Neural progenitor cell (in vitro differentiated cells): ENCODE results near the gene TRAF2. TPM values are rescaled to one million over a fixed set of nuclear protein-coding genes. Genes with fewer than 3 reads are reported as not detected.

ENCODE experiments used
- DNase-seq: peaks from one replicate; pipeline ENCODE4 v3.0.0-alpha.2; 2016; ENCODE audit warnings: low spot score
- H2AFZ ChIP-seq: fragments of 200-600 bp; sonication (generic); replicated peaks from 2 replicates; pipeline ENCODE4 v1.6.1; 2016; ENCODE audit warnings: antibody characterized with exemption
- H3F3A ChIP-seq: fragments of 200-600 bp; sonication (generic); 2 replicates; pipeline ENCODE4 v1.6.1; 2016; ENCODE audit warnings: antibody characterized with exemption, low read depth
- H3K27ac ChIP-seq: fragments of 200-600 bp; sonication (generic); 2 replicates; pipeline ENCODE4 v1.5.1; 2016; ENCODE audit warnings: mild to moderate bottlenecking
- H3K27me3 ChIP-seq: fragments of 200-600 bp; sonication (generic); 2 replicates; pipeline ENCODE4 v1.6.1; 2016; ENCODE audit warnings: mild to moderate bottlenecking, moderate library complexity
- H3K36me3 ChIP-seq: fragments of 200-600 bp; sonication (generic); 2 replicates; pipeline ENCODE4 v1.5.1; 2016
- H3K4me1 ChIP-seq: fragments of 200-600 bp; sonication (generic); 2 replicates; pipeline ENCODE4 v1.6.1; 2016; ENCODE audit warnings: mixed run types
- H3K4me2 ChIP-seq: fragments of 200-600 bp; sonication (generic); 2 replicates; pipeline ENCODE4 v1.6.1; 2016
- H3K4me3 ChIP-seq: fragments of 200-600 bp; sonication (generic); 2 replicates; pipeline ENCODE4 v1.5.1; 2016
- H3K79me2 ChIP-seq: fragments of 200-600 bp; sonication (generic); 2 replicates; pipeline ENCODE4 v1.6.1; 2016; ENCODE audit warnings: low read depth
- H3K9ac ChIP-seq: fragments of 200-600 bp; sonication (generic); 2 replicates; pipeline ENCODE4 v1.6.1; 2016
- H3K9me3 ChIP-seq: fragments of 200-600 bp; sonication (generic); 2 replicates; pipeline ENCODE4 v1.5.1; 2016; ENCODE audit warnings: low read depth
- H4K20me1 ChIP-seq: fragments of 200-600 bp; sonication (generic); 2 replicates; pipeline ENCODE4 v1.6.1; 2016; ENCODE audit warnings: low read depth
- H3K27ac Mint-ChIP-seq: 3 replicates; pipeline ENCODE4 v1.8.0; 2021; ENCODE audit warnings: mixed read lengths
- H3K27me3 Mint-ChIP-seq: 2 replicates; pipeline ENCODE4 v1.8.0; 2022; ENCODE audit warnings: low read depth, mild to moderate bottlenecking, inconsistent platforms, moderate library complexity, mixed read lengths; ENCODE audit not compliant: insufficient read depth
- H3K36me3 Mint-ChIP-seq: 3 replicates; pipeline ENCODE4 v1.8.0; 2021; ENCODE audit warnings: mixed read lengths
- H3K4me1 Mint-ChIP-seq: 3 replicates; pipeline ENCODE4 v1.8.0; 2021; ENCODE audit warnings: mixed read lengths
- H3K4me3 Mint-ChIP-seq: 3 replicates; pipeline ENCODE4 v1.8.0; 2021; ENCODE audit warnings: mild to moderate bottlenecking, moderate library complexity, mixed read lengths
- H3K9me3 Mint-ChIP-seq: 3 replicates; pipeline ENCODE4 v1.8.0; 2020; ENCODE audit warnings: mixed read lengths
- CTCF ChIP-seq: fragments of 200-600 bp; sonication (generic); IDR thresholded peaks from 2 replicates; pipeline ENCODE4 v1.5.1; 2017; ENCODE audit warnings: antibody characterized with exemption, mild to moderate bottlenecking
- EZH2 ChIP-seq: fragments of 200-600 bp; sonication (generic); IDR thresholded peaks from 2 replicates; pipeline ENCODE4 v1.6.1; 2017; ENCODE audit warnings: antibody characterized with exemption, mild to moderate bottlenecking, moderate library complexity
- EZH2phosphoT487 ChIP-seq: fragments of 200-600 bp; sonication (generic); IDR thresholded peaks from 2 replicates; pipeline ENCODE4 v1.6.1; 2017; ENCODE audit warnings: antibody characterized with exemption
- total RNA-seq: library from RNA; depleted of rRNA; stranded (reverse); fragments of >200 nt; gene quantifications from 2 replicates; pipeline ENCODE4 v1.2.3, GENCODE V29; 2015; ENCODE audit warnings: low replicate concordance

TRAF2 gene
- total RNA-seq, 1 donor from 2014 or later = 16.1 TPM

- H3K4me1 Mint-ChIP-seq = no peaks in the 10 kb centered on the region
- H3K27ac Mint-ChIP-seq = no peak overlapping the region
- no peak overlapping the region for H2AFZ ChIP-seq
- H3K36me3 ChIP-seq = no peaks in the 10 kb centered on the region
- H3K4me2 ChIP-seq = no peak overlapping the region
- H3K4me3 ChIP-seq = no peak overlapping the region
- TF ChIP-seq EZH2 (no peak), CTCF (no peak), EZH2phosphoT487 (no peak)
- no peak overlapping the region for H3K9ac ChIP-seq
- no peak overlapping the region for H3K4me3 Mint-ChIP-seq
- no peaks in the 10 kb centered on the region for H3K27me3 Mint-ChIP-seq
- H3K9me3 ChIP-seq = no peaks in the 10 kb centered on the region
- no peaks in the 10 kb centered on the region for H3K4me1 ChIP-seq
- DNase-seq = no peak
- H3F3A ChIP-seq = no peaks in the 10 kb centered on the region
- H3K9me3 Mint-ChIP-seq = no peaks in the 10 kb centered on the region
- H4K20me1 ChIP-seq = peaks cover 8% of the 10 kb centered on the region
- H3K27ac ChIP-seq = no peak overlapping the region
- no peaks in the 10 kb centered on the region for H3K27me3 ChIP-seq
- H3K79me2 ChIP-seq = no peaks in the 10 kb centered on the region
- peaks cover 1% of the 10 kb centered on the region for H3K36me3 Mint-ChIP-seq
Observed at GRCh38 chr9:136857166-136857565, 29.1 kb upstream of the TRAF2 start.

- DNase-seq = no peak
- Histone ChIP-seq H3F3A (no peaks in the 10 kb centered on the region), H3K9me3 (no peaks in the 10 kb centered on the region), H3K27ac (no peak overlapping the region), H3K27me3 (no peaks in the 10 kb centered on the region), H2AFZ (no peak overlapping the region), H3K4me1 (no peaks in the 10 kb centered on the region), H3K36me3 (no peaks in the 10 kb centered on the region), H3K9ac (no peak overlapping the region), H3K4me2 (no peak overlapping the region), H4K20me1 (peaks cover 8% of the 10 kb centered on the region), H3K4me3 (no peak overlapping the region), H3K79me2 (no peaks in the 10 kb centered on the region)
- no peak for TF ChIP-seq CTCF
- no peak for TF ChIP-seq EZH2
- no peak for TF ChIP-seq EZH2phosphoT487
- peaks cover 4% of the 10 kb centered on the region for H3K36me3 Mint-ChIP-seq
- peaks cover 3% of the 10 kb centered on the region for H3K27me3 Mint-ChIP-seq
- no peak overlapping the region for H3K27ac Mint-ChIP-seq
- no peaks in the 10 kb centered on the region for H3K4me1 Mint-ChIP-seq
- no peaks in the 10 kb centered on the region for H3K9me3 Mint-ChIP-seq
- H3K4me3 Mint-ChIP-seq = no peak overlapping the region
Observed at GRCh38 chr9:136857581-136858412, 28.5 kb upstream of the TRAF2 start.

- no peak overlapping the region for H3K4me3 Mint-ChIP-seq
- no peaks in the 10 kb centered on the region for H3K27me3 ChIP-seq
- DNase-seq = no peak
- H4K20me1 ChIP-seq = peaks cover 13% of the 10 kb centered on the region
- no peaks in the 10 kb centered on the region for H3K36me3 ChIP-seq
- H3K27ac Mint-ChIP-seq = no peak overlapping the region
- H3K4me1 Mint-ChIP-seq = no peaks in the 10 kb centered on the region
- no peaks in the 10 kb centered on the region for H3K4me1 ChIP-seq
- H3K79me2 ChIP-seq = peaks cover 2% of the 10 kb centered on the region
- no peak overlapping the region for H3K4me3 ChIP-seq
- no peak overlapping the region for H3K27ac ChIP-seq
- no peak overlapping the region for H3K4me2 ChIP-seq
- peaks cover 6% of the 10 kb centered on the region for H3K36me3 Mint-ChIP-seq
- H3K9ac ChIP-seq = no peak overlapping the region
- H3F3A ChIP-seq = no peaks in the 10 kb centered on the region
- H2AFZ ChIP-seq = no peak overlapping the region
- peaks cover 3% of the 10 kb centered on the region for H3K27me3 Mint-ChIP-seq
- TF ChIP-seq CTCF = no peak
- no peak for TF ChIP-seq EZH2phosphoT487
- no peaks in the 10 kb centered on the region for H3K9me3 Mint-ChIP-seq
- H3K9me3 ChIP-seq = no peaks in the 10 kb centered on the region
Observed at GRCh38 chr9:136858452-136858843, 27.9 kb upstream of the TRAF2 start.
